ENCODE data around the gene RNASEH2B. TPM values are rescaled to one million over a fixed set of nuclear protein-coding genes. Genes with fewer than 3 reads are reported as not detected.
A peak's percentile ranks its signal among the peaks of the same experiment; 100 is the strongest.

Gene RNASEH2B
- total RNA-seq, 1 experiment from 2014 or later: 80.7 TPM

DNA sequence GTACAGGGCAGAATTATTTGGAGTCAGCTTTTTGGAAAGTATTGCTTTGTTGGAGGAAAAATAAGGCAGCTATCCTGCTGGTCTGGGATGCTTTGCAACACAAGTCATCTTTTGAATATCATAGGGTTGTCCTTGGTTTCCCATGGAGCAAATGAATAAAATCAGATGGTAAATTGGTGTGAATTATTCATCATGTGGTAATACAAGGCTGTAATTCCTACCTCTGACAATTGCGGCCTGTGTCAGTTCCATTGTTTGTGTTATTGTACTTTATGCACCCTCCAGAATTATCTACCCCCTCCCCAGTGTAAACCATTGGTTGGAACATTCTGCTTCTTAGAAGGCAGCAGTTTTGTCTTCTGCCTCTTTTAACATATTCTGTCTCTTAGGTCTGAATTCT lies 46.2 kb downstream of the RNASEH2B start:
- POLR2A ChIA-PET (ENCODE audit: low non-redundant PET): no interaction called here
- BruUV-seq (replicated peaks): no TSS peak
- H3K27ac ChIP-seq (ENCODE audit: low read depth, low read length, poor library complexity, severe bottlenecking): no peak overlapping the region

GRCh38 chr13:50957620-50958019 lies 48.0 kb downstream of the RNASEH2B start:
- Histone ChIP-seq H3K4me1 (ENCODE audit: insufficient read depth, low read length, poor library complexity, severe bottlenecking) (no peaks in the 10 kb centered on the region), H3K36me3 (ENCODE audit: insufficient read depth, low read length, poor library complexity, severe bottlenecking) (peaks cover 9% of the 10 kb centered on the region), H3K4me3 (ENCODE audit: low read depth, low read length, poor library complexity, severe bottlenecking) (no peak overlapping the region), H3K27ac (ENCODE audit: low read depth, low read length, poor library complexity, severe bottlenecking) (no peak overlapping the region), H3K27me3 (replicated peaks; ENCODE audit: insufficient read depth, low read depth, low read length, poor library complexity) (no peaks in the 10 kb centered on the region), H3K9me3 (ENCODE audit: low read depth, low read length, poor library complexity, severe bottlenecking) (no peaks in the 10 kb centered on the region)
- CTCF ChIA-PET: no interaction called here
- DNase-seq (ENCODE audit: low spot score): no peak
- intact Hi-C loops (cut with micrococcal nuclease; ENCODE audit: unreplicated experiment): no loop called here
- no TSS peak for BruUV-seq (replicated peaks)
- no peak for TF ChIP-seq EZH2 (IDR thresholded peaks at IDR 0.05; ENCODE audit: borderline replicate concordance, low read depth, low read length, poor library complexity, severe bottlenecking)
- TF ChIP-seq, protein P1, sequence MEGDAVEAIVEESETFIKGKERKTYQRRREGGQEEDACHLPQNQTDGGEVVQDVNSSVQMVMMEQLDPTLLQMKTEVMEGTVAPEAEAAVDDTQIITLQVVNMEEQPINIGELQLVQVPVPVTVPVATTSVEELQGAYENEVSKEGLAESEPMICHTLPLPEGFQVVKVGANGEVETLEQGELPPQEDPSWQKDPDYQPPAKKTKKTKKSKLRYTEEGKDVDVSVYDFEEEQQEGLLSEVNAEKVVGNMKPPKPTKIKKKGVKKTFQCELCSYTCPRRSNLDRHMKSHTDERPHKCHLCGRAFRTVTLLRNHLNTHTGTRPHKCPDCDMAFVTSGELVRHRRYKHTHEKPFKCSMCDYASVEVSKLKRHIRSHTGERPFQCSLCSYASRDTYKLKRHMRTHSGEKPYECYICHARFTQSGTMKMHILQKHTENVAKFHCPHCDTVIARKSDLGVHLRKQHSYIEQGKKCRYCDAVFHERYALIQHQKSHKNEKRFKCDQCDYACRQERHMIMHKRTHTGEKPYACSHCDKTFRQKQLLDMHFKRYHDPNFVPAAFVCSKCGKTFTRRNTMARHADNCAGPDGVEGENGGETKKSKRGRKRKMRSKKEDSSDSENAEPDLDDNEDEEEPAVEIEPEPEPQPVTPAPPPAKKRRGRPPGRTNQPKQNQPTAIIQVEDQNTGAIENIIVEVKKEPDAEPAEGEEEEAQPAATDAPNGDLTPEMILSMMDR (conservative IDR thresholded peaks at IDR 0.05; ENCODE audit: low read depth, low read length): no peak
- POLR2A ChIA-PET (ENCODE audit: low non-redundant PET): no interaction called here

More for the DNA sequence above, 46.2 kb downstream of the RNASEH2B start:
- Histone ChIP-seq H3K4me1 (ENCODE audit: insufficient read depth, low read length, poor library complexity, severe bottlenecking) (no peaks in the 10 kb centered on the region), H3K36me3 (ENCODE audit: insufficient read depth, low read length, poor library complexity, severe bottlenecking) (no peaks in the 10 kb centered on the region), H3K9me3 (ENCODE audit: low read depth, low read length, poor library complexity, severe bottlenecking) (no peaks in the 10 kb centered on the region), H3K27me3 (replicated peaks; ENCODE audit: insufficient read depth, low read depth, low read length, poor library complexity) (no peaks in the 10 kb centered on the region), H3K4me3 (ENCODE audit: low read depth, low read length, poor library complexity, severe bottlenecking) (no peak overlapping the region)
- TF ChIP-seq, protein P1 (conservative IDR thresholded peaks at IDR 0.05; ENCODE audit: low read depth, low read length): no peak
- no peak for TF ChIP-seq EZH2 (IDR thresholded peaks at IDR 0.05; ENCODE audit: borderline replicate concordance, low read depth, low read length, poor library complexity, severe bottlenecking)
- no peak for DNase-seq (ENCODE audit: low spot score)
- CTCF ChIA-PET: no interaction called here
- intact Hi-C loops (cut with micrococcal nuclease; ENCODE audit: unreplicated experiment): no loop called here

DNA sequence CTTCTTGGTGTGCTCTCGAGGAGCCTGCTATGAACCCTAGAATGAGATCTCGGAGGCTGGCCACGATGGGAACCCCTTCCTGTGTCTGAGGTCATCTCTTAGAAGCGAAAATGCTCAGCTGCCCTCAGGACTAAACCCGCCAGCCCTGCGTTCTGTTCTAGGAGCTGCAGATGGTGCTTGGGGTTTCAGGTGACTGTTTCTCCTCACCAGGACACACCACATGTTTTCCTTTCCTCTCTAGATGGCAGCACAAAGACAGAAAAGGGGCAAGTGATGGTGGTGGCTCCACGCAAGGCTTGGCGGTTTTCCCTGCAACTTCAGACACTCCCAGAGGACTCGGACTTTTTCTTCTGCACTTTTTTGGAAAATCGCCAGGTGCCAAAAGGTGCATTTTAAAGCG lies 60.1 kb downstream of the RNASEH2B start:
- BruUV-seq (replicated peaks): no TSS peak
- no peak overlapping the region for H3K27ac ChIP-seq (ENCODE audit: low read depth, low read length, poor library complexity, severe bottlenecking)
- no peaks in the 10 kb centered on the region for H3K9me3 ChIP-seq (ENCODE audit: low read depth, low read length, poor library complexity, severe bottlenecking)
- DNase-seq (ENCODE audit: low spot score): peak; percentile 34
- intact Hi-C loops (cut with micrococcal nuclease; ENCODE audit: unreplicated experiment): loop anchor here (5.0 kb wide), 1 partner anchor 103 kb away; no protein-coding TSS in a partner anchor
- ChIA-PET CTCF (no interaction called here), POLR2A (ENCODE audit: low non-redundant PET) (interaction anchor here (0.6 kb wide), 1 partner anchor 1367 kb away, joined by 3 read pairs; no protein-coding TSS in a partner anchor)
- TF ChIP-seq EZH2 (IDR thresholded peaks at IDR 0.05; ENCODE audit: borderline replicate concordance, low read depth, low read length, poor library complexity, severe bottlenecking): no peak
- TF ChIP-seq, protein P1 (conservative IDR thresholded peaks at IDR 0.05; ENCODE audit: low read depth, low read length): peak; percentile 36; the same call in 1 of the 2 replicates
- H3K4me1 ChIP-seq (ENCODE audit: insufficient read depth, low read length, poor library complexity, severe bottlenecking): no peaks in the 10 kb centered on the region
- H3K27me3 ChIP-seq (replicated peaks; ENCODE audit: insufficient read depth, low read depth, low read length, poor library complexity): no peaks in the 10 kb centered on the region
- H3K36me3 ChIP-seq (ENCODE audit: insufficient read depth, low read length, poor library complexity, severe bottlenecking): no peaks in the 10 kb centered on the region
- H3K4me3 ChIP-seq (ENCODE audit: low read depth, low read length, poor library complexity, severe bottlenecking): no peak overlapping the region
